Stimulated activated CD4-positive, alpha-beta T cell treated with anti-CD3 and anti-CD28 coated beads, Interleukin-15, amount 100 ng/mL, for 24 hours (primary cell): ENCODE measurements around the gene RWDD2A.
"Not testable (repeated sequence)": the region's sequence is repeated elsewhere in the genome, so short reads cannot be mapped to it uniquely, and the experiment has no call there.

Experiments used
- DNase-seq: peaks from one replicate; pipeline ENCODE4 v3.0.0-alpha.2; 2020

Gene RWDD2A

GRCh38 chr6:83192871-83193746 lies at the start of gene RWDD2A, which contains the start of gene PGM3:
Gene RWDD2A (plus strand): TSS chr6:83193357. CDS start chr6:83194452, 1,095 bp downstream.
Gene PGM3 (minus strand): TSS chr6:83193265. CDS start chr6:83191012, 2,253 bp downstream.
- DNase-seq: peak; percentile 92

GRCh38 chr6:83151114-83151513 lies 42.0 kb upstream of the RWDD2A start:
- DNase-seq: no peak

- DNase-seq: no peak
Observed at GRCh38 chr6:83152913-83153312, 40.2 kb upstream of the RWDD2A start.

GRCh38 chr6:83153883-83154521 lies 39.2 kb upstream of the RWDD2A start:
- no peak for DNase-seq

GRCh38 chr6:83155794-83156193 lies 37.4 kb upstream of the RWDD2A start:
- DNase-seq: no peak

GRCh38 chr6:83160167-83160566 lies 33.0 kb upstream of the RWDD2A start:
- no peak for DNase-seq

- no peak for DNase-seq
Observed at GRCh38 chr6:83167726-83168278, 25.4 kb upstream of the RWDD2A start.

- no peak for DNase-seq
Observed at GRCh38 chr6:83168556-83168955, 24.6 kb upstream of the RWDD2A start.

GRCh38 chr6:83169106-83169505 lies 24.1 kb upstream of the RWDD2A start:
- no peak for DNase-seq

GRCh38 chr6:83169511-83169910 lies 23.6 kb upstream of the RWDD2A start:
- DNase-seq: no peak

GRCh38 chr6:83176246-83176645 lies 16.9 kb upstream of the RWDD2A start:
- no peak for DNase-seq

- DNase-seq: no peak
Observed at GRCh38 chr6:83180426-83180950, 12.7 kb upstream of the RWDD2A start.

GRCh38 chr6:83182114-83182513 lies 11.0 kb upstream of the RWDD2A start:
- DNase-seq: no peak

GRCh38 chr6:83183082-83183828 lies 9.9 kb upstream of the RWDD2A start:
- no peak for DNase-seq

GRCh38 chr6:83185096-83185495 lies 8.1 kb upstream of the RWDD2A start:
- DNase-seq: no peak

GRCh38 chr6:83188501-83188900 lies 4.7 kb upstream of the RWDD2A start:
- no peak for DNase-seq

GRCh38 chr6:83190626-83191025 lies 2.5 kb upstream of the RWDD2A start:
- no peak for DNase-seq

- DNase-seq: not testable (repeated sequence)
Observed at GRCh38 chr6:83191974-83192373, 1.2 kb upstream of the RWDD2A start.

- DNase-seq: no peak
Observed at GRCh38 chr6:83192456-83192855, 701 bp upstream of the RWDD2A start.

- peak; percentile 36 for DNase-seq
Observed at GRCh38 chr6:83193747-83194566, 800 bp downstream of the RWDD2A start.

GRCh38 chr6:83198486-83199172 lies 5.5 kb downstream of the RWDD2A start:
- DNase-seq: no peak
